Endothelial cell of umbilical vein (primary cell): ENCODE results near the gene NUTM1. TPM values are rescaled to one million over a fixed set of nuclear protein-coding genes. Genes with fewer than 3 reads are reported as not detected.

Experiments used
- BruUV-seq: library from RNA; stranded (reverse); fragments of 400-500 nt; replicated peaks from 2 replicates; lab custom pipeline; 2021; lab: Mats Ljungman, UMichigan
- CTCF ChIA-PET: fragments of 300-600, 350-600 bp; sonication (Branson Sonifier 250); formaldehyde crosslinking; loops from one replicate; lab custom pipeline; 2021; ENCODE audit warnings: antibody characterized with exemption, inconsistent platforms; lab: Charles Lee
- POLR2A ChIA-PET: fragments of 300-600, 350-600 bp; sonication (Branson Sonifier 250); formaldehyde crosslinking; loops from one replicate; lab custom pipeline; 2021; ENCODE audit warnings: antibody characterized with exemption, inconsistent platforms; lab: Charles Lee
- DNase-seq: peaks from one replicate; pipeline ENCODE4 v3.0.0-alpha.2; 2011; ENCODE audit warnings: low read depth, low spot score
- FAIRE-seq: peaks from 2 replicates; lab custom pipeline; 2011; peaks lifted over from hg19 to GRCh38; lab: Jason Lieb, UNC
- H2AFZ ChIP-seq: 2 replicates; pipeline ENCODE4 v1.6.0; 2012; ENCODE audit warnings: low read depth, low read length, control low read depth, inconsistent platforms
- H3K27ac ChIP-seq: 2 replicates; pipeline ENCODE4 v1.5.1; 2011; ENCODE audit warnings: low read depth, mild to moderate bottlenecking, control low read depth, low read length, moderate library complexity; ENCODE audit not compliant: insufficient read depth
- H3K27me3 ChIP-seq, 2 experiments: 2 replicates each; pipeline versions ENCODE4 v1.6.0 to v1.6.1; 2011; ENCODE audit warnings: low read length in 2 of 2, mixed read lengths in 1 of 2; ENCODE audit not compliant: control insufficient read depth in 2 of 2, insufficient read depth in 2 of 2
- H3K36me3 ChIP-seq, 2 experiments: 2 replicates in 1 of 2; 3 replicates in 1 of 2; pipeline ENCODE4 v1.5.1; 2011; ENCODE audit warnings: low read length in 2 of 2, mild to moderate bottlenecking in 1 of 2, moderate library complexity in 1 of 2; ENCODE audit not compliant: control insufficient read depth in 2 of 2, insufficient read depth in 2 of 2; ENCODE audit errors: extremely low read depth in 1 of 2
- H3K4me1 ChIP-seq: 3 replicates; pipeline ENCODE4 v1.5.1; 2011; ENCODE audit warnings: mild to moderate bottlenecking, low read length; ENCODE audit not compliant: control insufficient read depth, insufficient read depth; ENCODE audit errors: extremely low read depth
- H3K4me2 ChIP-seq: 2 replicates; pipeline ENCODE4 v1.6.1; 2011; ENCODE audit warnings: low read length, control low read depth, mixed read lengths; ENCODE audit not compliant: insufficient read depth
- H3K4me3 ChIP-seq, 3 experiments: fragments of 200-600 bp in 1 of 3; sonication (generic), shearing (Covaris generic) in 1 of 3; replicated peaks in 1 of 3; 2 replicates each; pipeline ENCODE4 v1.5.1; 2011 to 2016; ENCODE audit warnings: control low read depth in 3 of 3, low read length in 3 of 3, mild to moderate bottlenecking in 2 of 3, inconsistent platforms in 1 of 3, low read depth in 1 of 3, moderate library complexity in 1 of 3; ENCODE audit not compliant: insufficient read depth in 1 of 3
- H3K79me2 ChIP-seq: 2 replicates; pipeline ENCODE4 v1.6.0; 2012; ENCODE audit warnings: low read length, inconsistent platforms; ENCODE audit not compliant: control insufficient read depth, insufficient read depth
- H3K9ac ChIP-seq: replicated peaks from 2 replicates; pipeline ENCODE3; 2011; ENCODE audit warnings: low read length, control low read depth; ENCODE audit not compliant: insufficient read depth; ENCODE audit errors: extremely low read depth
- H3K9me1 ChIP-seq: replicated peaks from 3 replicates; pipeline ENCODE4 v1.6.0; 2011; ENCODE audit warnings: mild to moderate bottlenecking, low read length; ENCODE audit not compliant: control insufficient read depth, insufficient read depth; ENCODE audit errors: extremely low read depth
- H3K9me3 ChIP-seq: replicated peaks from 2 replicates; pipeline ENCODE4 v1.5.1; 2012; ENCODE audit warnings: low read length, inconsistent platforms; ENCODE audit not compliant: control insufficient read depth, insufficient read depth
- H4K20me1 ChIP-seq: replicated peaks from 2 replicates; pipeline ENCODE3; 2011; ENCODE audit warnings: mild to moderate bottlenecking, low read length; ENCODE audit not compliant: control insufficient read depth, insufficient read depth; ENCODE audit errors: extremely low read depth
- CTCF ChIP-seq, 2 donors: IDR thresholded peaks; 1 replicate in 1 of 2; 2 replicates in 1 of 2; pipeline ENCODE4 v1.5.1; 2011; ENCODE audit warnings: low read length in 2 of 2, mild to moderate bottlenecking in 2 of 2, moderate library complexity in 2 of 2, control low read depth in 1 of 2, inconsistent platforms in 1 of 2, low read depth in 1 of 2; ENCODE audit not compliant: insufficient read depth in 1 of 2; ENCODE audit errors: extremely low read depth in 1 of 2
- EZH2 ChIP-seq: IDR thresholded peaks from 2 replicates; pipeline ENCODE4 v1.6.1; 2012; ENCODE audit warnings: borderline replicate concordance, low read depth, mild to moderate bottlenecking, moderate library complexity, low read length, inconsistent platforms; ENCODE audit not compliant: severe bottlenecking
- FOS ChIP-seq: IDR thresholded peaks from 2 replicates; pipeline ENCODE4 v1.6.1; 2011; ENCODE audit warnings: mild to moderate bottlenecking, low read length, moderate library complexity, borderline replicate concordance; ENCODE audit not compliant: insufficient read depth
- GATA2 ChIP-seq: IDR thresholded peaks from 2 replicates; pipeline ENCODE4 v1.7.0; 2011; ENCODE audit warnings: low read depth, mild to moderate bottlenecking, moderate library complexity, mixed read lengths, low read length; ENCODE audit not compliant: insufficient read length, insufficient read depth
- JUN ChIP-seq: IDR thresholded peaks from 2 replicates; pipeline ENCODE4 v1.6.1; 2011; ENCODE audit warnings: borderline replicate concordance, low read depth; ENCODE audit not compliant: insufficient read length, insufficient read depth
- MAX ChIP-seq: IDR thresholded peaks from 2 replicates; pipeline ENCODE4 v1.6.1; 2011; ENCODE audit not compliant: insufficient read depth, insufficient read length
- MYC ChIP-seq: IDR thresholded peaks from one replicate; pipeline ENCODE4 v1.6.1; 2011; ENCODE audit warnings: mild to moderate bottlenecking, low read depth, low read length
- POLR2A ChIP-seq: IDR thresholded peaks from 2 replicates; pipeline ENCODE4 v1.6.1; 2012; ENCODE audit warnings: low read depth, mild to moderate bottlenecking, control low read depth, low read length
- POLR2AphosphoS5 ChIP-seq: IDR thresholded peaks from 2 replicates; pipeline ENCODE4 v1.6.1; 2012; ENCODE audit warnings: low read depth, mild to moderate bottlenecking, control low read depth, low read length, moderate library complexity; ENCODE audit not compliant: insufficient read depth
- dilution Hi-C: fragments of 300-500 bp; cut with MboI; formaldehyde crosslinking; loops from one replicate; pipeline ENCODE4 v1.15.0; 2019; ENCODE audit warnings: low sequenced_read_pairs; ENCODE audit not compliant: extremely low pct_ligation_motif_present
- intact Hi-C: fragments of 100-400 bp; cut with micrococcal nuclease; formaldehyde crosslinking; loops from one replicate; pipeline ENCODE4 v1.10.0; 2022
- polyA plus RNA-seq, 4 experiments: library from polyadenylated mRNA; depleted of rRNA in 3 of 4; stranded (reverse) in 3 of 4; unstranded in 1 of 4; fragments of >200 nt; gene quantifications; 2 replicates each; pipeline versions ENCODE4 v1.2.1 to v1.2.3, GENCODE V29; 2011 to 2012; ENCODE audit warnings: missing spikeins in 1 of 4
- total RNA-seq: library from RNA; stranded (reverse); gene quantifications from 2 replicates; pipeline ENCODE4 v1.2.3, GENCODE V29; 2021

Gene NUTM1
- total and polyA plus RNA-seq, 2 donors (not counting 3 experiments of a cell fraction or from before 2014, with no cell fraction given), result not detected

- Histone ChIP-seq H2AFZ (no peak overlapping the region), H3K9me1 (no peaks in the 10 kb centered on the region), H3K9me3 (no peaks in the 10 kb centered on the region), H3K4me1 (peaks cover 12% of the 10 kb centered on the region), H3K27ac (no peak overlapping the region), H3K4me2 (no peak overlapping the region), H4K20me1 (no peaks in the 10 kb centered on the region), H3K79me2 (no peaks in the 10 kb centered on the region), H3K27me3 (no peaks in the 10 kb centered on the region), H3K4me3 (no peak overlapping the region), H3K36me3 (no peaks in the 10 kb centered on the region), H3K9ac (no peak overlapping the region)
- POLR2A ChIA-PET, result no interaction called here
- no peak for TF ChIP-seq CTCF (IDR thresholded peaks at IDR 0.05; ENCODE audit: extremely low read depth in 1 of 2, insufficient read depth in 1 of 2, low read depth in 1 of 2, low read length in 2 of 2)
- TF ChIP-seq FOS, result no peak
- TF ChIP-seq MAX, result no peak
- no peak for TF ChIP-seq GATA2
- TF ChIP-seq EZH2, result no peak
- TF ChIP-seq JUN, result no peak
- TF ChIP-seq MYC, result no peak
- no peak for TF ChIP-seq POLR2AphosphoS5
- TF ChIP-seq POLR2A, result no peak
- no TSS peak for BruUV-seq
- intact Hi-C loops (no loop called here), dilution Hi-C loops (no loop called here)
- no peak for DNase-seq
- FAIRE-seq, result no peak
- CTCF ChIA-PET, result interaction anchor here (1.6 kb wide), 1 partner anchor 105 kb away, joined by 4 read pairs; the partner anchor contains the start of gene KATNBL1
Measured at GRCh38 chr15:34314491-34315490, 28.3 kb upstream of the NUTM1 start.
